Ectodermal cell (in vitro differentiated cells): ENCODE measurements around the gene ATOSB.

Source experiments
- H3K27ac ChIP-seq: 2 replicates; pipeline ENCODE4 v1.7.0; 2013; ENCODE audit warnings: mild to moderate bottlenecking, low read depth, low read length; ENCODE audit not compliant: insufficient read depth, poor library complexity, severe bottlenecking
- H3K27me3 ChIP-seq: 2 replicates; pipeline ENCODE4 v1.7.0; 2013; ENCODE audit warnings: mild to moderate bottlenecking, low read length; ENCODE audit not compliant: insufficient read depth, control insufficient read depth, poor library complexity, severe bottlenecking
- H3K36me3 ChIP-seq: one replicate; pipeline ENCODE4 v1.7.0; 2013; ENCODE audit warnings: low read length; ENCODE audit not compliant: control insufficient read depth, insufficient read depth
- H3K4me1 ChIP-seq: one replicate; pipeline ENCODE4 v1.7.0; 2013; ENCODE audit warnings: low read length; ENCODE audit not compliant: control insufficient read depth, insufficient read depth
- H3K4me3 ChIP-seq: 2 replicates; pipeline ENCODE4 v1.7.0; 2013; ENCODE audit warnings: low read depth, low read length, control low read depth; ENCODE audit not compliant: insufficient read depth
- H3K9me3 ChIP-seq: 2 replicates; pipeline ENCODE4 v1.7.0; 2013; ENCODE audit warnings: mild to moderate bottlenecking, low read length, moderate library complexity; ENCODE audit not compliant: control insufficient read depth
- WGBS, 2 experiments: methylation state at CpG; one replicate each; pipeline ENCODE4 v1.1.7; 2013; ENCODE audit warnings: missing lambda C conversion rate in 2 of 2; 5-methylcytosine and 5-hydroxymethylcytosine counted together

Gene ATOSB

DNA sequence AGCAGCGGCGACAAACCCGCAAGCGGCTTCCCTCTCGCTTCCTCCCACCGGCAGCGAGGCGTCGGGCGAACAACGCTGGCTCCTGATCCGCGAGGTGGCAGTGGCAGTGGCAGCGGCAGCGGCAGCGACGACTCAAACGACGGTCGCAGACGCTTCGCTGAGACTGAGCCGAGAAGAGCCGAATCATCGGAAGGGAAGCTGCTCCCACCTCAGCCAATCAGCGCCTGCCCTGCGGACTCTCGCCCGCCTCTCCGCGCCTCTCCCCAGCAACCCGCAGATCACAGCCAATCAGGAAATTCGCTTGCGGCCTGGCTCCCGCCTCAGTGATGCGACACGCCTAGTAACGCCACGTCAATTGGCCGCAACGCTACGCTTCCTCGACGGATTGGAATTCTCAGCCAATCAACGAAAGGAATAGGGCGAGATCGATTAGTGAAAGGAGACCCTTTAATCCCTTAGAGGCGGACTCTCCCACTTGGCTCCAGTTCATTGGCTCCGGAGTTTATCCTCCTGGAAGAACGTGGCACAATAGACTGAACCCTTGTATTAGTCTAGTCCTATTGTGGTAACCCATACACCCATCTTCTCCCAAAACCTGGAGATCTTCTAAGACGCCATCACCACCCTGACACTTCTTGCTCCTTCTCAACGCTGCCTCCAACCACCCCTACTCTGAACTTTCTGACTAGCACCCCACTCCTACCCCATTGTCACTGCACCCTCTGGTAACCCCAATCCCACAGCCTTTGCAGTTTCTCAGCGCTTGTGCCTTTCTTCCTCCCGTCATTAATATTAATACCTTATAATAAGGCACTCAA lies 43.0 kb downstream of the ATOSB start, which contains the start of gene VCP:
TSS of gene VCP (minus strand) at position 165 of the 818 bp plus-strand sequence. CDS start 272 bp downstream, outside the sequence.
- Histone ChIP-seq H3K4me1 (peaks cover 19% of the 10 kb centered on the region), H3K9me3 (no peaks in the 10 kb centered on the region), H3K4me3 (peak within 1 kb of the TSS; percentile 90), H3K36me3 (peaks cover 41% of the 10 kb centered on the region), H3K27ac (peak within 1 kb of the TSS; percentile 99), H3K27me3 (no peaks in the 10 kb centered on the region)
- WGBS, 2 experiments = 6% methylated on average over 54 of the region's 54 CpGs

DNA sequence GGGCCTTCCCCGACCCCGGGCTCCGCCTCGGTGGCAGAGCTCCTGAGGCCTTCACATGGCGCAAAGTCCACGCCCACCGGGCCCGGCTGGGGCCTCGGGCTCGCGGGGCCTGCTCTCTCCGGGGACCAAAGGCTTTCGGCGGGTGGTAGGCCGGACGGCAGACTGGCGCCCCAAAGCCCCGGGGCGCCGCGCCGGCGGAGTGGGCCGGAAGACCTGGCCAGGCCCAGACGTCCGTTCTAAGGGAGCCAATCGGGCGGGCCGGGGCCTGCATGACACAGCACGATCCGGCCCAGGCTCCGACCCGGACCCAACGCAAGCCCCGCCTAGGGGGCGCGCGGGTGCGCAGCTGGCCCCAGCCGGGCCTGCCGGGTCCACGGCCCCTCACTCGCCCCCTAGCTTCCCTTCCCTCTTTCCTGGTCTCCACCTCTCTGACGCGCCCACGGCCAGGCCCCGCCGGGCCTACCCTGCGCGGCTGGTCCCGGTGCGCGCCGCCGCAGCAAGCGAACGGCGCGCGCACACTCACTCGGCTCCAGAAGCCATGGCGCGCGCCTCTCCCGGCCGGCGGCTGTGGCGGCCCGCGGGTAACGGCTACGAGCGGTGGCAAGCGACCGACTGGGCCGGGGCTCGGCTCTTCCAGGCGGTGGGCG lies 43.7 kb downstream of the ATOSB start:
- Histone ChIP-seq H3K9me3 (no peaks in the 10 kb centered on the region), H3K27ac (peak overlapping the region; percentile 99), H3K4me1 (peaks cover 19% of the 10 kb centered on the region), H3K4me3 (peak overlapping the region; percentile 90), H3K36me3 (peaks cover 45% of the 10 kb centered on the region), H3K27me3 (no peaks in the 10 kb centered on the region)
- WGBS, 2 experiments = 0% methylated on average over 79 of the region's 79 CpGs

DNA sequence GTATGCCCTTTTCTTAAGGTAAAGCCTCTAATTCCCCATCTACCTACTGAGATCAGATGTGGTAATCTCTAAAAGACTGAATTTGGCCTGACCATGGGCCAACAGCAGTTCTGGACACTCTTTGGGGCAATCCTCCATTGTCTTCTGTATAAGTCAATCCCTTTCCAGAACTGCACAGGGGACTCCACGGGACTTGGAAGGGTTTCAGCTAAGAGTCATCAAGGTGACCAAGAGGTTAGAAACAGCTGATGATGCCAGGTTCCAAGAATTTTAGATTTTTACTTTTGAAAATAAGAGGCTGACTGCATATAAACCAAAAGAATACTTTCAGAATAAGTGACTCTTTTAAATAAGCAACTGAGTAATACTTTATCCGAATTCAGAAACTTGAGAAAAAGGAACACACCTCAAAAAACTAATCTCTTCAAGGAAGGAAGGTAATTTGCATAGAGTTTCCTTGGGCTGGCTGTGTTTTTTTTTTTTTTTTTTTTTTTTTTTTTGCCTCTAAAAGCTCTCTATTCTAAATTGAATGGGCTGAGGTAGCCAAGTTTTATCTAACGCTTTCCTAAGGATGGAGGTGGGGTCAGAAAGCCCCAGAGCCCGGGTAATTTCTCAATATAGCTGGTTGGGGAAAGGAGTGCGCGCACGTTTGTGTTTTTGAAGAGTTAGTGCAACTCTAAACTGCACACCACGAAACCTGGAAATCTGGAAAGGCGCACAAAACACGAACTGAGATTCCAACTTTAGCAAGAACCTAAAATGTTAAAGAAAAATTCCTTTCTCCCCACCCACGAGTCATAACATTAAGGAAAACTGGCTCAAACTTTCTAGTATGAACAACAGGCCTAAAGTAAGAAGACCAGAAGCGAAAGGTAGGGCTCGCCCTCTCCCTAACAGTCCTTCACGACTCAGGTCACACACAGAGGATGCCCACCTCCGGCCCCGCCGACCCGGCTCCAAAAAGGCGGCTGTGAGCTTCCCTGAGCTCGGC lies 44.5 kb downstream of the ATOSB start:
- H3K36me3 ChIP-seq = peaks cover 45% of the 10 kb centered on the region
- H3K4me3 ChIP-seq = peak overlapping the region; percentile 90
- 2 to 4% methylated on average over 19 to 20 of the region's 20 CpGs for WGBS, 2 experiments

DNA sequence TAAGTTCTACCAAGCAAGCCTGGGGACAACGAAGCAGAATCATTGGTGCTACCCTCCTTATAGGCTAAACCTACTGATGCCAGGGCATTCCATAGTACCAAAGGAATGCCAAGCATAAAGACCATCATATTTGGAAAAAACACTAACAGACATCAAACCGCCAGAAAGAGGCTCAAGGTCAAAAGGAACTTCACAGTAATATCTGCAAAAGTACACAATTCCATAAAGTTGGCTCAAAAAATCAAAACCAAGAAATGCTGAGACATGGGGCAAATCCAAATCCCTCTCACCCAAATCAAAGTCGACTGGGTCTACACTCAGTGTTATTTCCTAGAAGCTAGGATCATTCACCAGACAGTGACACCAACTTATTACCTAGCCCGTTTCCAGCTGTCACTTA lies 46.6 kb downstream of the ATOSB start:
- Histone ChIP-seq H3K27me3 (no peaks in the 10 kb centered on the region), H3K9me3 (no peaks in the 10 kb centered on the region), H3K4me1 (peaks cover 19% of the 10 kb centered on the region), H3K4me3 (no peak overlapping the region), H3K36me3 (peaks cover 45% of the 10 kb centered on the region), H3K27ac (no peak overlapping the region)
- WGBS, 2 experiments = 89 to 96% methylated on average over 4 of the region's 4 CpGs

More for the DNA sequence above, 44.5 kb downstream of the ATOSB start:
- peaks cover 19% of the 10 kb centered on the region for H3K4me1 ChIP-seq
- no peaks in the 10 kb centered on the region for H3K27me3 ChIP-seq
- H3K27ac ChIP-seq = peak overlapping the region; percentile 99
- no peaks in the 10 kb centered on the region for H3K9me3 ChIP-seq

DNA sequence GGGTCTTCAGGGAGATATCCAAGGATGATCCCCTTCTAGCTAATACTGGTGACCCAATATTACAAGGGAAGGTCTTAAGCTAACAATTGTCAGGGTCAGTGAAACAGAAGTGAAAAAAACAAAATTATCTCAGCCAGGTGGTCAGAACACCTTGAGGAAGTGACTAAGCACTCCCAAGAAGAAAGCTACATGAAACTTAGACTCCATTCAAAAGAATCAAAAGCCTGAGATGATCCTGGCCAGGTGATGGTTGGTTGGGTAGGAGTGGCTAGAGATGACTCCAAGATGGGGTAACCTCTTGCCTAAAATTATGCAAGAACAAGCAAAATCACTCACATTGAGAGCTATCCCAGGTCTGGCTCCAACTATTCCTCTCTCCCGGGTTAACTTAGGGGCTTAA lies 48.6 kb downstream of the ATOSB start:
- Histone ChIP-seq H3K4me3 (no peak overlapping the region), H3K27ac (no peak overlapping the region), H3K4me1 (peaks cover 15% of the 10 kb centered on the region), H3K9me3 (no peaks in the 10 kb centered on the region), H3K27me3 (no peaks in the 10 kb centered on the region), H3K36me3 (peaks cover 61% of the 10 kb centered on the region)
- 93 to 97% methylated on average over 1 of the region's 1 CpG for WGBS, 2 experiments

DNA sequence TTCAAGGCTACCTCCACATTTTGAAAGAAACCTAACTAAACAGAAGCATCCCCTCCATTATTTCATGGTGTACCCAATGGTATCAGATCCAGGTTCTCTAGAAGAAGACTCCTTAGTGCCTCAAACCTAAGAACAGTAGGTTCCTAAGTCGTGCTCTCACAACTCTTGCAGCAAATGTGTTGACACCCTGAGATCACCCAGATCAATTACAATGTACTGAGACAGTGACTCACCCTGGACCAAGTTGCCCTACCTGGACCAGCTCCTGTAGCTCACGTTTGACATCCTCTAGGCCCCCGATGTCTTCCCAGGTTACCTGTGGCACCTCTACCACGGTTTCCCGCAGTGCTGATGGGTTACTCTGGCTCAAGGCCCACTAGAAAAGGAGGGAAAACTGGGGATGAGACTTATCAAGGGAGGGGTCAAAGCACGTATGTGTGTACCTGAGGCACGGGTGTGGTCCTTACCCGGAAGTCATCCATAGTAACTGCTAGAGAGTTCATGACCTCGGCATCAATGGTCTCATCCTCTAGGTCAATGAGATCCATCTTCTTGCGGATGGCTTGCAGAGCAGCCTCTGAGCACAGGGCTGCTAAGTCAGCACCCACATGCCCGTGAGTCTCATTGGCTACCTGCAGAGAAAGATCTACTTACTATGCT lies 55.0 kb downstream of the ATOSB start:
- H3K9me3 ChIP-seq = no peaks in the 10 kb centered on the region
- H3K27ac ChIP-seq = no peak overlapping the region
- no peak overlapping the region for H3K4me3 ChIP-seq
- 95 to 98% methylated on average over 11 of the region's 11 CpGs for WGBS, 2 experiments
- H3K27me3 ChIP-seq = no peaks in the 10 kb centered on the region
- H3K36me3 ChIP-seq = peaks cover 96% of the 10 kb centered on the region
- no peaks in the 10 kb centered on the region for H3K4me1 ChIP-seq

DNA sequence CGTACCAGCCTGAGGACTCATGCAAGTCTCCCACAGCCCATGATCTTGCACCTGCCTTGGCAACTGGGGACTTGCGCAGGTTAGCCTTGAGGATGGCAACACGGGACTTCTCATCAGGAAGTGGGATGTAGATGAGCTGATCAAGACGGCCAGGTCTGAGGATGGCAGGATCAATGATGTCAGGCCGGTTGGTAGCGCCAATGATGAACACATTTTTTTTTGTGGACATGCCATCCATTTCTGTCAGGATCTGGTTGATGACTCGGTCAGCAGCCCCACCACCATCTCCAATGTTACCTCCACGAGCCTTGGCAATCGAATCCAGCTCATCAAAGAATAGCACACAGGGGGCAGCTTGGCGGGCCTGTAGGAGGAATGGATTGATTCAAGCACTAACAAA lies 56.2 kb downstream of the ATOSB start:
- Histone ChIP-seq H3K4me1 (no peaks in the 10 kb centered on the region), H3K9me3 (no peaks in the 10 kb centered on the region), H3K4me3 (no peak overlapping the region), H3K27ac (no peak overlapping the region), H3K36me3 (peaks cover 92% of the 10 kb centered on the region), H3K27me3 (no peaks in the 10 kb centered on the region)
- 96% methylated on average over 10 of the region's 10 CpGs for WGBS, 2 experiments

DNA sequence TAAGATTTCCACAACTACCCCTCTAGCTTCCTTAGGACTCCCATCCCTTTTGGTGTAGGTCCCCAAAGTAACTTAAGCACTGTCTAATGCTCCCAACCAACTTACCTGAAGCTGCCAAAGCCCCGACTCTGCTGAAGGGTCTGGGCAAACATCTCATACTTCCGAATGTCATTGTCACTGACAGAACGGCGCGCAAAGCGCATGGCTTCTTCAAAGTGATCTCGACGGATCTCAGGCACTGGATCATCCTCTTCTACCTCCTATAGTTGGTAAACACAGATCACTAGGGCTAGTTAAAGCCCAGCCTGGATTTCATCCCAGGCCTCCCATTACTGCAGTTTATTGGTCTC lies 58.4 kb downstream of the ATOSB start:
- 97 to 98% methylated on average over 8 of the region's 8 CpGs for WGBS, 2 experiments
- H3K27ac ChIP-seq = no peak overlapping the region
- H3K9me3 ChIP-seq = no peaks in the 10 kb centered on the region
- no peaks in the 10 kb centered on the region for H3K4me1 ChIP-seq
- H3K27me3 ChIP-seq = no peaks in the 10 kb centered on the region
- peaks cover 76% of the 10 kb centered on the region for H3K36me3 ChIP-seq
- no peak overlapping the region for H3K4me3 ChIP-seq

DNA sequence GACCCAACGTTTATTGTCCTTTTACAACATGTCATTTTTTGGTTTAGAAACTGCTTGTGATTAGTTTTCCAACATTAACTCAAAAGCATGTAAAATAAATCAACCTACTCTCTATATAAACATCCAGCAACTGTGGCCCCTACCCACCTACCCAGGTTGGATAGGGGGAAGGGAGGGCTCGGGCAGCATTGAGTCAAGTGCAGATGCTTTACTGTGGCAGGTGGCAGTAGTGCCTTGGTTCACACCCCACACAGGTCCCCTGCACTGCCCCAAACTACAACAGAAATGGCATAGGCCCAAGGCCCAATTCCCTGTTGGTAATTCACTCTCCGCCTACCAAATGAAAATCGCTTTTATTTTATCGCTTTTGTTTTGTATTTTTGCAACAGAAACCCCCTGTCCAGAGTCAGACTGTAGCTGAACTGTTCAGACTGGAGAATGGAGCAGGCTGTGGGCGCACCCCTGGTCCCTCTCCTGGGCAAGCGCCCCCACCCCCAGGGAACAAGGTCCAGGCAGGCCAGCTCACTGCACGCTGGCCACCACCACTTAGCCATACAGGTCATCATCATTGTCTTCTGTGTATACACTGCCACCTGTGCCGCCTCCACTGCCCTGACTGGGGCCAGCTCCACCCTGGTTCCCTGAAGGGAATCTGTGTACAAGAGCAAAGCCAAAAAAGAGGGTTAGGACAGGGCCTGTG lies 58.9 kb downstream of the ATOSB start:
- no peaks in the 10 kb centered on the region for H3K4me1 ChIP-seq
- H3K27ac ChIP-seq = no peak overlapping the region
- no peak overlapping the region for H3K4me3 ChIP-seq
- H3K9me3 ChIP-seq = no peaks in the 10 kb centered on the region
- no peaks in the 10 kb centered on the region for H3K27me3 ChIP-seq
- H3K36me3 ChIP-seq = peaks cover 70% of the 10 kb centered on the region
- 94 to 97% methylated on average over 9 of the region's 9 CpGs for WGBS, 2 experiments
